HG02884 (cell line): ENCODE results near the gene PLK3.
"Not testable (repeated sequence)": the region's sequence is repeated elsewhere in the genome, so short reads cannot be mapped to it uniquely, and the experiment has no call there.

Experiments
- ATAC-seq: cut with Tn5 transposase; IDR thresholded peaks from one replicate; pipeline ENCODE4 v1.9.1; 2021; ENCODE audit warnings: mild to moderate bottlenecking, moderate library complexity; ENCODE audit not compliant: unreplicated experiment

PLK3 gene

DNA sequence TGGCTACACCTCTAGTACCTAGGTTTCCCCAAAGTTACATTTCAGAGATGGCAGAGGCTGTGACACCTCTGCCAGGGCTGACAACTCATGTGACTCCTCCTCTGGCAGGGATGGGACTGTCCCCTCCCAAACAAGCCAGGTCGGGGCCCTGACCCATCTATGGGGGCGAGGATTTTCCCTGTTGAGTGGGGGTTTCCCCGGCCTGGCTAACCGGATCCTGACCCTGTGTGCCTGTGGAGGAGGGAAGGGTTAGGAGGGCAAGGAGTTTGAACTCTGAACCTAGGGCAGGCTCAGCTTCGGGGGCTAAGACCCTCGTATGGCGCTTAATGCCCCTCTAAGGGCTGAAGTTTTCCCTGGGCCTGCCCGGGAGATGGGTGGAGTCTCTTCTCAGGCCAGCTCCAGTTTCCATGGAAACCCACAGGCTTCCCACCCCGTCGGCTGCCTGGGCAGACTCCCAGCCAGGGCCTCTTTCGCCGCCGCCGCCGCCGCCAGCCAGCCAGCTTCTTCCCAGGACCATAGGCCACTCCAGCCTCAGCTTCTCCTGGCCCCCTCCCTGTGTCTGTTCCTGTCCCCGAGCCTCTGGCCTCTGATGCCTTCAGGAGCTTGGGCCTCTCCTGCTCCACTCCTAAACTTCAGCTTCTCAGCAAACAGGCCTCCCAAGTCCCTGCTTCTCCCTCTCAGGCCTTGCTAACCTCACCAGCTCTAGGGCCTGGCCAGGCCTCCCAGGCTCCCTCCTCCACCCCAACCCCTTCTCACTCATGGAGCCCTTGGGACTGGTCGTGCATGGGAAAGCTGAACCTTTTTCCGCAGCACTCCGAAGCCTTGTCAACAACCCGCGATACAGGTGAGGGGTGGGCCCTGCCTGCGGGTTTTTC, 8.1 kb downstream of the PLK3 start, which contains the start of gene BTBD19:
Gene BTBD19, plus strand, starts transcription at position 461 of the 875 bp plus-strand sequence. Its CDS starts 298 bp downstream, at position 759.
- ATAC-seq = no peak

DNA sequence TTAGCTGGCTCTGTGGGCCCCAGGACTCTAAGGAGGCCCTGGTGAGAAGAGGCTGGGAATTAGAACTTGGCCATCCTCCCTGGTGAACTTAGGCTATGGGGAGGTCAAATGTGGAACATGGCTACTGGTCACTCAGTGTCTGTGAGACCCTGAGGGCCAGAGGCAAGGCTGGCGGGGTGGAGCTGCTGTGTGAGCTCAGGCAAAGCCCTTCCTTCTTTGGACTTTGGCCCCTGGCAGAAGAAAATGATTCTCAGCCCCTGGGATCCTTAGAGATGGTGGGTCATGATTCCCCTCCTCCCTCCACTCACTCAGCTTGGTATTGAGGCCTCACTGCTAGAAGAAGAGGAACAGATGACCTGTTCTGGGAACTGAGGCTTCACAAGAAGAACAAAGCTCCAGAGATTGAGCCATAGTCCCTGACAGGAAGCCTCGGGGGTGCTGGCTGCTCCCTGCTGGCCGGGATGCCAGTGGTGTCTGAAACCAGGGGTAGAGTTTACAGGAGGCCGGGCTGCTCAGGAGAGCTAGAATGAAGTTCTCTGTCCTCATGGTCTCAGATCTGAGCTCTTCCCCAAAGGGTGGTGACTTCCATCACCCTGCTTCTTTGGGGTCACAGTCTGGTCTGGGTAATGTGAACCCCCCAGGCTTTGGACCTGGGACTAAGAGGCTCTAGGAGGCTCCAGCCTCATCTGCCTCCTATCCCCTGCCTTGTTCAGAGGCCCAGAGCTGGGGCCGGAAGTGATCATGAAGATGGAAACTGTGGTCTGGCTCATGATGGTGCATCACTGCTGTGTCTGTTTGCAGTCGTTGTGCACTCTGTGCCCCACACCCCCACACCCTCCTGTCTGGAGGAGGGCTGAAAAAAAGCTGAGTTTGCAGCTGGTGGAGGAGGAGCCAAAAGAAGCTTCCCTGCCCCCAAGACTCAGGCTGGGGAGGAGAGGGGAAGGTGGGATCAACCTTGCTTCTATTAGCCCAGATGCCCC, 9.1 kb downstream of the PLK3 start:
- no peak for ATAC-seq

DNA sequence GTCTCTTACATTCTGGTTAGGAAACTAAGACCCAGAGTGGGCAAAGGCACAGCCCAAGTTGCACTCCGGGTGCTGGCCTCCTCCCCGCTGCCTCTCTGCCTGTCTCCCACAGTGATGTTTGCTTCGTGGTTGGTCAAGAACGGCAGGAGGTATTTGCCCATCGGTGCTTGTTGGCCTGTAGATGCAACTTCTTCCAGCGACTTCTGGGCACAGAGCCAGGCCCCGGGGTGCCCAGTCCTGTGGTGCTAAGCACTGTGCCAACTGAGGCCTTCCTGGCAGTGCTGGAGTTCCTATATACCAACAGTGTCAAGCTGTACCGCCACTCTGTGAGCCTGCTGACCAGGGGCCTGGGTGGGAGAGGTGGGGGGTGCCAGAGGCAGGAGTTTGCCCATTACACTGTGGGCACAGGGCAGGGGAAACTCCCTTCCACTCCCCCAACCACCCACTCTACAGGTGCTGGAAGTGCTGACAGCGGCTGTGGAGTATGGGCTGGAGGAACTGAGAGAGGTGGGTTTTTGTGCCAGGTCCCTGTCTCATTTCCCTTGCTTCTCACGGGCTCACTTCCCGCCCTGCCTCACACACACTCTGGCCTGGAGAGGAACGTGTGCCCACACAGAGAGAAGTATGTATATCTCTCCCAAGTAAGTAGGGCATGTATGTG, 10.1 kb downstream of the PLK3 start:
- no peak for ATAC-seq

DNA sequence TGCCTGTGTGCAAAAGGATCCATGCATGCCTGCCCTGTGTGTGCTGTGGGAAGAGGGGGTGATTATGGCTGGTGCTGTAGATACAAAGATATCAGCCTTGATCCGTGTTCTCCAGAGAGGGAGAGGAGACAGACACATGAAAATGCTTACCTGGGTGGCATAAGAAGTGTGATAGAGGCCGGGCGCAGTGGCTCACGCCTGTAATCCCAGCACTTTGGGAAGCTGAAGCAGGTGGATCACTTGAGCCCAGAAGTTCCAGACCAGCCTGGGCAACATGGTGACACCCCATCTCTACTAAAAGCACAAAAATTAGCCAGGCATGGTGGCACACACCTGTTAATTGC, 10.6 kb downstream of the PLK3 start:
- ATAC-seq = not testable (repeated sequence)

DNA sequence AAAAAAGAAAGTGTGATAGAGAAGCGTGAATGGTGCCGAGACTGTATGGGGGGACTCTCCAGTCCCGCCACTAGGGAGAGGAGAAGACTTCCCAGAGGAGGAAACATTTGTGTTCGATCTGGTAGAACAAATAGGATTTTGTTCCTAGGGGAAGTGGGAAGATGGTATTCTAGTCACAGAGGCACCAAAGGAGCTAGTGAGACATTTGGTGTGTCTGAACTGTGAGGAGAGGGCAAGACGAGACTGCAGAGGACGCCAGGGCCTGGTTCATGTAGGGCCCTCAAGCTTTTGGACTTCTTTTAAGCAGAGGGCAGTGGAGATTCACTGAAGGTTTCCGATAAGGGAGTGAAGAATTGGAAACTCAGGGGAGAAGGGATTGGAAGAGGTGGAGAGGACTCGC, 11.1 kb downstream of the PLK3 start:
- no peak for ATAC-seq

DNA sequence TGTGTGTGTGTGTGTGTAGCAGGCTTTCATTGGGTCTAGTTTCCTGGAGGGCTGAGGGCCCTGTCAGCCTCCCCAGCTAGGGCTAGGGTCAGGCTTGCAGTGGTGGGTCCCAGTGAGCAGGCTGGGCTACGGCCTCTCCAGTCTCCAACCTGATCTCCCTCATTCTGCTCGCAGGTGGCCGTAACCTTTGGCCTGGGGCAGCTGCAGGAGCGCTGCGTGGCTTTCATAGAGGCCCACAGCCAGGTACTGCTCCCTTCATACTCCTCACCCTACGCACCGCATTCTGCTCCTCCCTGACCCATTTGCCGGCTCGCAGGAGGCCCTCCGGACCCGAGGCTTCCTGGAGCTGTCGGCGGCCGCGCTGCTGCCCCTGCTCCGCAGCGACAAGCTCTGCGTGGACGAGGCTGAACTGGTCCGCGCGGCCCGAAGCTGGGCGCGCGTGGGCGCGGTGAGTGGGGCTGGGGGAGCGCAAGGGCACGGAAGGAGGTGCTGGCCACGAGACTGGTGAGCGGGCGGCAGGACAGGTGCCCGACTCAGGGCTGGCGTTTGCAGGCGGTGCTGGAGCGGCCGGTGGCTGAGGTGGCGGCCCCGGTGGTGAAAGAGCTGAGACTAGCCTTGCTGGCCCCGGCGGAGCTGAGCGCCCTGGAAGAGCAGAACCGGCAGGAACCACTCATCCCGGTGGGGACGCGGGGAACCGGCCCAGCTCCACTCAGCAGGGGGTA, 12.8 kb downstream of the PLK3 start:
- no peak for ATAC-seq

DNA sequence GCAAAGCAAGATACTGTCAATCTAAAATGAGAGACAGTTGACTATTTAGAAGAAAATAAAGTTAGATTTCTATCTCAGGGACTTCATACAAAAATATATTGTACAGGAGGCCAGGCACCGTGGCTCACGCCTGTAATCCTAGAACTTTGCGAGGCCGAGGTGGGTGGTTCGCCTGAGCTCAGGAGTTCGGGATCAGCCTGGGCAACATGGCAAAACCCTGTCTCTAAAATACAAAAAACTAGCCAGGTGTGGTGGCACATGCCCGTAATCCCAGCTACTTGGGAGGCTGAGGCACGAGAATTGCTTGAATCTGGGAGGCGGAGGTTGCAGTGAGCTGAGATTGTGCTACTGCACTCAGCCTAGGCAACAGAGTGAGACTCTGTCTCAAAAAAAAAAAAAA, 15.7 kb downstream of the PLK3 start:
- ATAC-seq = not testable (repeated sequence)

DNA sequence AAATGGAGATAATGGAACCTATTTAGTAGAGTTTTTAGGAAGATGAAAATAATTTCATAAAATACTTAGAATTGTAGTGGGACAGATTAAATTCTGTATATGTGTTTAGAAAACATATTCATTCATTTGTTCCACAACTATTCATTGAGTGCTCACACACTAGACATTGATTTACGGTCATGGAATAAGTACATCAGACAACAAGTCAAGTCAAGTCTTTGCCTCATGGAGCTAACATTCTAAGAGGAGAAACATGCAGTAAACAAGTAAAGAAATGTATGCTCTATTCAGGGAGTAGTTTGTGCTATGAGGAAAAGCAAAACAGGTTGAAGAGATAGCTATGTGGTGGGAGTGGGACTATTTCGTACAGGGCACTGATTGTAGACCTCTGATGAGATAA, 17.1 kb downstream of the PLK3 start:
- ATAC-seq = no peak

DNA sequence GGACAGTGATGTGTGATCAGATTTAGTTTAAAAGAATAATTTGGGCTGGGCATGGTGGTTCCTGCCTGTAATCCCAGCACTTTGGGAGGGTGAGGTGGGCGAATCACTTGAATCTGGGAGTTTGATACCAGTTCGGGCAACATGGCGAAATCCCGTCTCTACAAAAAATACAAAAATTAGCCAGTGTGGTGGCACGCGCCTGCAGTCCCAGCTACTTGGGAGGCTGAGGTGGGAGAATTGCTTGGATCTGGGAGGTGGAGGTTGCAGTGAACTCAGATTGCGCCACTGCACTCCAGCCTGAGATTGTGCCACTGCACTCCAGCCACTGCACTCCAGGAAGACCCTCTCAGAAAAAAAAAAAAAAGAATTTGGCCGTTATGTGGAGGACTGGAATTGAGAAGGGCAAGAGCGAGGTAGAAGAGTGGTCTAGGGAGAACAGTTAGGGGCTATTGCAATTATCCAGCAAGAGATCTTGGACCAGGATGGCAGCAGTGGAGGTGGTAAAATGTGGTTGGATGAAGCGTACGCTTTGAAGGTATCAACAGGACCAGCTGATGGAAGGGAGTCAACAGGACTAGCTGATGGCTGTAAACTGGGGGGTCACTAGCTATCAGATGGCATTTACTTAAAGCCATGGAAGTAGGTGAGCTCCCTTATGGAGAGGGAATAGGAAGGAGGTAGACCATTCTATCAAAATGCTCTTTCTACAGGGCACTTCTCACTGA, 17.8 kb downstream of the PLK3 start:
- no peak for ATAC-seq

DNA sequence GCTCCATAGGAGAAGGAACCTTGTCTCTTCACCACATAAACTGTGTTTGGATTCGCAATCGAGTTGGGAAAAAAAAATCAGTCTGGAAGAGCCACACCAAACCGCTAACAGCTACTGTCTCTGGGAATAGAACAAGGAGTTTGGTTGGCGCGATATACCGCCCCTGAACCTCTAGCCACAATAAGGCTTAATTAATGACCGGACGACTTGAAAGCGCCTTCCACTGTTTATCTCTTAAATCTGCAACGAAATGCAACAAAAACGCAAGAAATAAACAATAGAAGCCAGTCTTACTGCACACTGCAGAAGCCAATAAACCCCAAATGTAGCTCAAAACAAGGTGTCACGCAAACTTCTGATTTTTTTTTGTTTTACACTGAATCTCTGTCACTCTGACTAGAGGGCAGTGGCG, 19.0 kb downstream of the PLK3 start:
- ATAC-seq = no peak

DNA sequence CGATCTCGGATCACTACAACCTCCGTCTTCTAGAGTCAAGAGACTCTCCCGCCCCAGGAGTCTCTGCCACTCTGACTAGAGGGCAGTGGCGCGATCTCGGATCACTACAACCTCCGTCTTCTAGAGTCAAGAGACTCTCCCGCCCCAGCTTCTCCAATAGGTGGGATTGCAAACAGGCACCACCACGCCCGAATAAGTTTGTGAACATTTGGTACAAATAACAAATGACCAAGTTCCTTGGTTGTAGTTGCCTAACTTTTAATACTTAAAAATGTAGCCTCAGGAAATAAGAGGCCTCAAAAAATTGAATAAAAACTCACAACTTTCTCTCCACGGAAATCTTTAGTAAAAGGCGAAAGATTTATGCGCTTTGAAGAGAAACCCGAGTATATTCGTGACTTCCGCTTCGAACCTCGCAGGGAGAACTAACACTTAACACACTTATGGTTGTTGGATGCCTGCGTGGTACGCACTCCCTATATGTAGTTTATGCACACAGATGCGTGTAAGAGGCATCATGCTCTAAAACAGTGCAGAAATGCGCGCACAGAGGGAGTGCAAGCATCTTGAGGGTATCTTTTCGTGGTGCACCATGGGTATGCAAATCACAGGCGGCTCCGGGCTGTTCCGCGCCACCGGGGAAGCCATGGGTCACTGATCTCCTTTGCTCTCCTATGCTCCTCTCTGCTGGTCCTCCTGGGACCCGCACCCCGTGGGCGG, 19.6 kb downstream of the PLK3 start:
- peak; percentile 87 for ATAC-seq

DNA sequence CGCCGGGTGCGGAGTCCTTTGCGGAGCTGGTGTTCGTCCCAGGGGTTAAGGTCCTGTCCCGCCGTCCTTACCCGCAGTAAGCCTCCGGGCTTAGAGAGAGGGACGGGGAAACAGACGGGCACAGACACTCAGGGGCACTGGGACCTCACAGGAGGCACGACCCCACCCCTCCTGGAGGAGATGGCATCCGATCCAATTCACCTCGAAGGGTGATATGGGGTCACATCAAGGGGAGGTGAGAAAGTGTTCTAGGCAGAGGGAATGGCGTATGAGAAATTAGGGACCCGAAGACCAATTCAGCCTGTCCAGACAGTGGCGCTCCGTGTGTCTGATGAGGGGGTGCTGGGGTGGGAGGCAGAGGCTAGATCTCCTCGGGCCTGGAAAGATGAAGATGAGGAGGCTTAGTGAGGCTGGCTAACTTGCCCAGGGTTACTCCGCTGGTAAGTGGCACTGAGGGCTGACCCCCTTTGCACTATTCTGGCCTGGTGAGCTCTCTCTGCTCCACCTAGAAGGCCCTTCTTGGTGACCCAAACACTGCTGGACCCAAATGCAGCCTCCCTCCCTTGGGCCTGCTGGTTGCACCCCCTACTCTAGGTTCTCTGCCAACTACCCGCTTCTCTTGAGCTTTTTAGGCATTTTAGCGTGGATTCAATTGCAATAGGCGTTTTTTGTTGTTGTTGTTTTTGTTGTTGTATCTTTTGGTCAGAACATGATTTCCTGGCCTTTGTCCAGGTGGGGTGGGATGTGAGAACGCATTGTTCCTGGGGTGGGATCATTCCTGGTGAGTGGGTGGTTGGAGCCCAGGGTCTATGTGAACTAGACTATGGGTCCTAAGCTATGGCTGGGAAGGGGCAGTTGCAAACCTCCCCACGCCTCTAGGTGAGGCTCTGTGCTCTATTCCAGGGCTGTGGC, 20.4 kb downstream of the PLK3 start:
- ATAC-seq = no peak

DNA sequence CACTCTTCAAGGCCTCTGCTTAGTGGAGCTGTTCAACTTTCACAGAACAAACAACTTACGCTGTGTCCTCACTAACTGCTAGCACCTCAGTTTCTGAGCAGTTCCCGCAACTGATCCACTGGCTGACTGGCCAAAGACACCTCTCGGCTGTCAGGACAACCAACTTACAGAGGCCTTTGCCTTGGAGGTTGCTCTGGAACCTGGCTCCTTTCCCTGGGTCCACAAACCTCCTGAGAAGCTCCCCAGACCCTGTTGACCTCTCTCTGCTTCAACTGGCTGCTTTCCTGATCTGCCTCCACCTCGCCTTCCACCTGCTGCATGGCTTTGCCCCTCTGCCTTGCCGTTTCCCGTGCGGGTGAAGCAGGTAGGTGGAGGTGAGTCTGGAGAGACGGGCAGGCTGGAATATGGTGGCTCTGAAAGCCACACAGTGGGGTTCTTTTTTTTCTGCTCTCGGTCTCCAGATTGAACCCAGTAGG, 21.1 kb downstream of the PLK3 start:
- no peak for ATAC-seq

DNA sequence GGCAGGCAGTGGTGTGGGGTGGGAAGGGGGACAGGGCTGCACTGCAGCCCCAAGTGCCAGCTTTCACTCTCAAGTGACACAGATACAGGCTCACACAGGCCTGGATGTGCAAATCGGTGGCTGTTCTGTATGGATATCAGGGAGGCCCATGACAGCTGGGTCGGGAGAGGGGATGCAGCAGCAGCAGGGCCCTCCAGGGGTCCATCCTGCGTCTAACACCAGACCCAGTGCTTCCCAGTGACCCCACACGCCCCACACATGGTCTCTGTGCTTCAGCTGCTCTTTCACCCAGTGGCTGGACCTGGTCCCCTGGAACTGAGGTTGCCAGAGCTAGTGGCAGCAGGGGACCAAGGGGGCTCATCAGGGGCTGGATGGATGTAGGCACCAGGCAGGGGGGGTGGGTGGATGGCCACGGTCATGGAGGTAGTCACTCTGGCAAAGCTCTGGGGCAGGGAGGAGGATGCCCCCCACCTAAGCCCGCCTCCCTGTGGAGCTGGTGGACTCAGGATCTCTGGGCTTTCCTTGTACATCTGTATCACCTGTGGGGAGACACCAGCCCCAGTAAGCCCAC, 22.0 kb downstream of the PLK3 start:
- no peak for ATAC-seq

DNA sequence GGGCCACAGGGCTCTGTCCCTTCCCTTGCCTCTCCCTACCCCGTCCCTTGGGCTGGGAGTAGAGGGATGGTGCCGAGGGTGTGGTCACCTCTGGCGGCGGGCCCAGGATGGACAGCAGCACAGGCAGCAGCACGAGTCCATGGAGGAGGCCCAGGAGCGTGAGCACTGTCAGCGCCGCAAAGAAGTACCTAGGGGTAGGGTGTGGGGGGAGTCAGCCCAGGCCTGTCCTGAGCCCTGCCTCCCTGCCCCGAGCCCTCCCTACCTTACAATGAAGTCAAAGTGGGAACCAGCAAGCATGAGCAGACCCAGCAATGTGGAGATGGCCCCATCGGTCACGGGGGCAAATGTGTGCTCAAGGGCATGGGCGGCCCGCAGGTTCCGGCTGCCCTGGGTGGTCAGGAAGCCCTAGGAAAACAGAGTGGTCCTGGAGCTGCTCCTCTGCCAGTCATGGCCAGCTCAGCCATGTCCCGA, 22.8 kb downstream of the PLK3 start:
- no peak for ATAC-seq

DNA sequence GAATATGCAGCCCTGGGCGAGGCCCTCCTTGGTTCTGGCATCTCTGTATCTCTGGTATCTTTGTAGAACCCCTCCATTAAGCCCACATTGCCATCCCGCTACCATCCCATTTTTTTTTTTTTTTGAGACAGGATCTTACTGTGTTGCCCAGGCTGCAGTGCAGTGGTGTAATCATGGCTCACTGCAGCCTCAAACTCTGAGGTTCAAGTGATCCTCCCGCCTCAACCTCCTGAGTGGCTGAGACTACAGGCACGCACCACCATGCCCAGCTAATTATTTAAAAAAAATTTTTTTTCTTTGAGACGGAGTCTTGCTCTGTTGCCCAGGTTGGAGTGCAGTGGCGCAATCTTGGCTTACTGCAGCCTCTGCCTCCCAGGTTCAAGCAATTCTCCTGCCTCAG, 24.2 kb downstream of the PLK3 start:
- ATAC-seq = not testable (repeated sequence)

DNA sequence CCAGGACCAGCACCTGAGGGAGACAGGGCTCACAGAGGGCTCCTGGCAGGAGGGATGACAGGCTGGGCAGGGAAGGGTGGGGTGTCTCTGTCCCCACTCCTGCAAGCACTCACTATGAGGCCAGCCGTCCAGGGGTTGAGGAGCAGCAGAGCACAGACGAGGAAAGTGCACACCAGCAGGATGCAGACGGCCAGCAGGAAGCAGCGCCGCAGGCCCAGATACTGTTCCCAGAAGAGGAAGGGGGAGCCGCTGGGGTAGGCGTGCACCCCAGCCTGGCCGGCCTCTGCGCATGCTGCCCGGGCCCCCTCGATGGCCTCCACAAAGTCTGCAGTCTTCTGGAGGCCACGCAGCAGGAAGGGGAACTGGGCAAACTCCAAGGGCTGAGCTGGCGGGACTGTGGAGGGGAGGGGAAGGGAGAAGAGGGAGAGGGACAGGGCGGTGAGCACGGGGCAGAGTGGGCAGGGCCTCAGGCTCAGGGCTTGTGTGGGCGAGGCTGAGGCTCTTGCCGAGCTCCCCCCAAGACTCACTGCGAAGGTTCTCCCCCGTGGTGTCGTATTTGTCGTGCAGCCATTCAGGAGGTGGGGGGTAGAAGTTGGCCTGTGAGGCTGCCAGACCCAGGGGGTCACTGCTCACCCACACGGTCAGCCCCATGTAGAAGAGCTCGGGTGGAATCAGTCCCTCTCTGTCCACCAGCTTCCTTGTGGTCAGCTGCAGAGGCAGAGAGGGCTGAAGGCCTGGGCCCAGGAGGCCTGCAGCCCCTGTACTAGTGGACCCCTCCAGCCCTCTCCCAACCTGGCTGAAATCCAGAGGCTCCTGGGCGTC, 26.4 kb downstream of the PLK3 start:
- ATAC-seq = no peak
